ENCODE results near the gene ARIH1.

DNA sequence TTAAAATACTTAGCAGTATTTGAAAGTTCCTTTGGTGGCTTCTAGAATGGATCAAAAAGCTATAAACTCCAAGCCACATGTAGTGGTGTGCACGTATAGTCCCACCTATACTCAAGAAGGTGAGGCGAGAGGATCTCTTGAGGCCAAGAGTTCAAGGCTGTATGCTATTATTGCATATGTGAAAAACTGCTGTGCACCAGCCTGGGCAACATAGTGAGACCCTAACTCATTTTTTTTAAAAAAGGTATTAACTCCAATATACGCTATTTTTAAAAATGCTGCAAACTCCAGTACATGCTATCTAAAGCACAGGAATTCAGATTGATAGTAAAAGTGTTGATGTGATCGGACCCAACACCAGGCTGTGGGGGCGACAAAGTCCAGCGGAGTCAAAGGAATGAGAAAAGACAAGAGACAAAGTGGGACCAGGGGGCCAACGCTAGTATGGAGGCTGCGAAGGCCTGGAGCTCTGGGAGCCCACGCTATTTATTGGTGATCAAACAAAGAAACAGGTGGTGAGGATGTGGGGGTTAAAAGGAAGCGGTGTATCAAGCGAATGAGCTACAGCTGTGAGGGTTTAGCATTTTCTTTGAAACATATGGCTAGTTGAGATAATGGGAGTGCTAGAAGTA lies 66.6 kb downstream of the ARIH1 start:
- TF ChIP-seq, protein P1, sequence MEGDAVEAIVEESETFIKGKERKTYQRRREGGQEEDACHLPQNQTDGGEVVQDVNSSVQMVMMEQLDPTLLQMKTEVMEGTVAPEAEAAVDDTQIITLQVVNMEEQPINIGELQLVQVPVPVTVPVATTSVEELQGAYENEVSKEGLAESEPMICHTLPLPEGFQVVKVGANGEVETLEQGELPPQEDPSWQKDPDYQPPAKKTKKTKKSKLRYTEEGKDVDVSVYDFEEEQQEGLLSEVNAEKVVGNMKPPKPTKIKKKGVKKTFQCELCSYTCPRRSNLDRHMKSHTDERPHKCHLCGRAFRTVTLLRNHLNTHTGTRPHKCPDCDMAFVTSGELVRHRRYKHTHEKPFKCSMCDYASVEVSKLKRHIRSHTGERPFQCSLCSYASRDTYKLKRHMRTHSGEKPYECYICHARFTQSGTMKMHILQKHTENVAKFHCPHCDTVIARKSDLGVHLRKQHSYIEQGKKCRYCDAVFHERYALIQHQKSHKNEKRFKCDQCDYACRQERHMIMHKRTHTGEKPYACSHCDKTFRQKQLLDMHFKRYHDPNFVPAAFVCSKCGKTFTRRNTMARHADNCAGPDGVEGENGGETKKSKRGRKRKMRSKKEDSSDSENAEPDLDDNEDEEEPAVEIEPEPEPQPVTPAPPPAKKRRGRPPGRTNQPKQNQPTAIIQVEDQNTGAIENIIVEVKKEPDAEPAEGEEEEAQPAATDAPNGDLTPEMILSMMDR (IDR thresholded peaks at IDR 0.05) = no peak
- no peak for TF ChIP-seq POLR2A (IDR thresholded peaks at IDR 0.05)

All from thyroid gland (tissue), 4 donors.